ENCODE results near the gene TFAP2E.

The TFAP2E gene
- 0.70 to 2.5 reads per million in 2 experiments for total RNA-seq

- no peak for DNase-seq (ENCODE audit: low read depth)
Observed at GRCh38 chr1:35573198-35574124, at the start of gene TFAP2E. TSS of gene TFAP2E (plus strand) at chr1:35573314. CDS start at chr1:35573578, 264 bp downstream.

GRCh38 chr1:35524106-35524505, 49.0 kb upstream of the TFAP2E start:
- no peak for DNase-seq (ENCODE audit: low read depth)

GRCh38 chr1:35530168-35530567, 42.9 kb upstream of the TFAP2E start:
- no peak for DNase-seq (ENCODE audit: low read depth)

GRCh38 chr1:35530946-35531345, 42.2 kb upstream of the TFAP2E start:
- DNase-seq (ENCODE audit: low read depth) = no peak

- DNase-seq (ENCODE audit: low read depth) = no peak
Observed at GRCh38 chr1:35531368-35531767, 41.7 kb upstream of the TFAP2E start.

GRCh38 chr1:35532497-35533223, 40.5 kb upstream of the TFAP2E start:
- DNase-seq (ENCODE audit: low read depth) = no peak

- DNase-seq (ENCODE audit: low read depth) = no peak
Observed at GRCh38 chr1:35533586-35533985, 39.5 kb upstream of the TFAP2E start.

GRCh38 chr1:35535243-35535642, 37.9 kb upstream of the TFAP2E start:
- DNase-seq (ENCODE audit: low read depth) = no peak

GRCh38 chr1:35536556-35537162, 36.5 kb upstream of the TFAP2E start:
- DNase-seq (ENCODE audit: low read depth) = no peak

- no peak for DNase-seq (ENCODE audit: low read depth)
Observed at GRCh38 chr1:35537806-35538205, 35.3 kb upstream of the TFAP2E start.

GRCh38 chr1:35539073-35539823, 33.9 kb upstream of the TFAP2E start:
- DNase-seq (ENCODE audit: low read depth) = no peak

GRCh38 chr1:35539824-35540261, 33.3 kb upstream of the TFAP2E start:
- no peak for DNase-seq (ENCODE audit: low read depth)

- DNase-seq (ENCODE audit: low read depth) = peak; percentile 39
Observed at GRCh38 chr1:35544976-35545375, 28.1 kb upstream of the TFAP2E start.

- DNase-seq (ENCODE audit: low read depth) = no peak
Observed at GRCh38 chr1:35546614-35547013, 26.5 kb upstream of the TFAP2E start.

- no peak for DNase-seq (ENCODE audit: low read depth)
Observed at GRCh38 chr1:35553851-35554250, 19.3 kb upstream of the TFAP2E start.

GRCh38 chr1:35554266-35555211, 18.6 kb upstream of the TFAP2E start:
- DNase-seq (ENCODE audit: low read depth) = no peak

GRCh38 chr1:35555212-35555584, 17.9 kb upstream of the TFAP2E start:
- DNase-seq (ENCODE audit: low read depth) = no peak

- no peak for DNase-seq (ENCODE audit: low read depth)
Observed at GRCh38 chr1:35555601-35556477, 17.3 kb upstream of the TFAP2E start.

- no peak for DNase-seq (ENCODE audit: low read depth)
Observed at GRCh38 chr1:35556484-35557117, 16.5 kb upstream of the TFAP2E start.
